ENCODE results near the gene MYO3B. TPM values are rescaled to one million over a fixed set of nuclear protein-coding genes. Genes with fewer than 3 reads are reported as not detected.

Gene MYO3B
- total RNA-seq, 1 donor from 2014 or later, result not detected

GRCh38 chr2:170142502-170142901, 35.4 kb upstream of the MYO3B start:
- Mint-ChIP-seq H3K27ac (ENCODE audit: unreplicated experiment) (peak overlapping the region; percentile 30), H3K4me3 (no peak overlapping the region), H3K4me1 (no peaks in the 10 kb centered on the region), H3K27me3 (ENCODE audit: low read depth) (no peaks in the 10 kb centered on the region), H3K9me3 (no peaks in the 10 kb centered on the region), H3K36me3 (ENCODE audit: low read depth) (no peaks in the 10 kb centered on the region)
- DNase-seq (ENCODE audit: low read depth, low spot score), result no peak
- no peak for TF ChIP-seq CTCF (conservative IDR thresholded peaks at IDR 0.05)

DNA sequence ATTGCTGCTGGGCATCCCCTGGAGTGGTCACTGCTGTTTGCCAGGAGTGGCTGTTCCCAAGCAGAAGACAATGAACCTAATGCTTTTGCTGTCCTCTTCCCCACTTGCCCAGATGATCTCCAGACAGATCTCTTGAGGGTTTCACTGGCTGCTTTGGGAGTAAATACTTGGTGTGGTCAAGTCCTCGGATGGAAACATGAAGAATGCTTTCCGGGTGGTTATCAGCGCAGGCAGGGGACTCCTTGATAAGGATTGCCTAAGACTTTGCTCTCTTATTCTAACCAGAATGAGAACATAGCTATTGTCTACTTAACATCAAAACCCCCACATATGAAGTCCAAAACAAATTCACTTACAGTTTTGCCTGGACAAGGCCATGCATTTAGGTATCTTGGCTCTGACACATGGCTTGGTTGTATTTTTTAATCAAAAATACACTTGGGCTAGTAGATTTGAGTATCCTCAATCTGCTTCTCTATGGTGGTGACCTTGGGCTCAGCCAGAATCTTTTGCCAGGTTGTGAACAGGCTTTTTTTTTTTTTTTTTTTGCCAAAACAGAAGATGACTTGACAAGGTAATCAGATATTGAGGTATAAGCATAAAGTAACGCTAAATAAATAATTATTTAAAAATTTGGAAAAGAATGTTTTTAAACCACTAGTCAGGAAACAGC, 34.8 kb upstream of the MYO3B start:
- no peak for TF ChIP-seq CTCF (conservative IDR thresholded peaks at IDR 0.05)
- H3K4me3 Mint-ChIP-seq, result no peak overlapping the region
- no peaks in the 10 kb centered on the region for H3K4me1 Mint-ChIP-seq
- no peak for DNase-seq (ENCODE audit: low read depth, low spot score)
- H3K36me3 Mint-ChIP-seq (ENCODE audit: low read depth), result no peaks in the 10 kb centered on the region
- no peaks in the 10 kb centered on the region for H3K27me3 Mint-ChIP-seq (ENCODE audit: low read depth)
- H3K27ac Mint-ChIP-seq (ENCODE audit: unreplicated experiment), result peak overlapping the region; percentile 30
- H3K9me3 Mint-ChIP-seq, result no peaks in the 10 kb centered on the region

- TF ChIP-seq CTCF (conservative IDR thresholded peaks at IDR 0.05), result no peak
- no peak overlapping the region for H3K27ac Mint-ChIP-seq (ENCODE audit: unreplicated experiment)
- no peaks in the 10 kb centered on the region for H3K27me3 Mint-ChIP-seq (ENCODE audit: low read depth)
- no peaks in the 10 kb centered on the region for H3K36me3 Mint-ChIP-seq (ENCODE audit: low read depth)
- no peaks in the 10 kb centered on the region for H3K9me3 Mint-ChIP-seq
- DNase-seq (ENCODE audit: low read depth, low spot score), result no peak
- H3K4me1 Mint-ChIP-seq, result no peaks in the 10 kb centered on the region
- H3K4me3 Mint-ChIP-seq, result no peak overlapping the region
Measured at GRCh38 chr2:170144761-170145160, 33.2 kb upstream of the MYO3B start.

GRCh38 chr2:170145191-170145590, 32.8 kb upstream of the MYO3B start:
- H3K27ac Mint-ChIP-seq (ENCODE audit: unreplicated experiment), result no peak overlapping the region
- no peaks in the 10 kb centered on the region for H3K9me3 Mint-ChIP-seq
- no peaks in the 10 kb centered on the region for H3K27me3 Mint-ChIP-seq (ENCODE audit: low read depth)
- no peak for TF ChIP-seq CTCF (conservative IDR thresholded peaks at IDR 0.05)
- DNase-seq (ENCODE audit: low read depth, low spot score), result no peak
- no peak overlapping the region for H3K4me3 Mint-ChIP-seq
- no peaks in the 10 kb centered on the region for H3K36me3 Mint-ChIP-seq (ENCODE audit: low read depth)
- no peaks in the 10 kb centered on the region for H3K4me1 Mint-ChIP-seq

DNA sequence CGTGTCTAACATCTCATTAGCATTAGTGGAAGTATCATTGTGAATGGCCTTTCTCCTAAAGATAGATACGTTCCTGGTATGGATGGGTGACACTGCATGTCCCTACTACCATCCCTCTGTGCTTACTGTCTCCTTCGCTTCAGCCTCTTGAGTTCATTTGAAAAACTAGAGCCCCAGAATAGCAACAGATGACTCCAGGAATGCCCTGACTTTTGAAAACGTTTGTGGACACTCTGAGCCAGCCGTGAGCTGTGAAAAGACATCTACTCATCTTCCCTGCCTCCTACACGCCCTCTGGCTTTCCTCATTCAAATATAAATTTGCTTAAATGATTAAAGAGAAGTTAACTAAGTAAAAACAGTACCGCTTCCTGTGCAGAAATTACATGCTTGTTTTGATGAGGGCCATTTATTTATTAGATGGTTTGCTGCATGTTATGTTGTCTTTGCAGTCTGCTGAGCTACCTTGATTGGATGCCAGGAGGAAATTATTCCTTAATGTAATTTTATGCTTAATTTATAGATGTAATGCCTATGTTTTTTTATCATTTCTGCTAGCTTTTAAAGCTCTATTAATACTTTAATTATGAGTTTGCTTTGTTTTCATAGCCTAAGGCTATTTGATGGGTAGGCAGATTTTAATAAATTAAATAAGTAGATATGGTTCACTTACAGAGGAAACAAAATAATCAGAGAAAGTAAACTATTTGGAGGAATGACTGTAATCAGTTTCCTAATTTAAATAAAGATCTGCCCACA, 32.1 kb upstream of the MYO3B start:
- DNase-seq (ENCODE audit: low read depth, low spot score), result no peak
- Mint-ChIP-seq H3K36me3 (ENCODE audit: low read depth) (no peaks in the 10 kb centered on the region), H3K4me3 (no peak overlapping the region), H3K27ac (ENCODE audit: unreplicated experiment) (peak overlapping the region; percentile 71), H3K9me3 (no peaks in the 10 kb centered on the region), H3K4me1 (no peaks in the 10 kb centered on the region), H3K27me3 (ENCODE audit: low read depth) (no peaks in the 10 kb centered on the region)
- TF ChIP-seq CTCF (conservative IDR thresholded peaks at IDR 0.05), result no peak

Measured in neural crest cell (in vitro differentiated cells).